Neural cell (in vitro differentiated cells): ENCODE measurements around the gene TESMIN. TPM values are rescaled to one million over a fixed set of nuclear protein-coding genes. Genes with fewer than 3 reads are reported as not detected.

Experiments used
- H2AFZ ChIP-seq: fragments of 200-600, 300-800 bp; sonication (generic), shearing (Covaris generic); 2 replicates; pipeline ENCODE4 v1.6.0; 2014; ENCODE audit warnings: low read depth, mild to moderate bottlenecking, antibody characterized with exemption, low read length, moderate library complexity
- H3F3A ChIP-seq: fragments of 200-600 bp; shearing (Covaris generic); 2 replicates; pipeline ENCODE4 v1.6.1; 2016; ENCODE audit warnings: mild to moderate bottlenecking, moderate library complexity, mixed read lengths, antibody characterized with exemption, low read length; ENCODE audit not compliant: insufficient read depth, poor library complexity, severe bottlenecking
- H3K27ac ChIP-seq: fragments of 200-600, 300-800 bp; sonication (generic), shearing (Covaris generic); 2 replicates; pipeline ENCODE4 v1.5.1; 2014; ENCODE audit warnings: mild to moderate bottlenecking, low read length, moderate library complexity
- H3K27me3 ChIP-seq: fragments of 300-800, 200-600 bp; sonication (generic), shearing (Covaris generic); 2 replicates; pipeline ENCODE4 v1.6.0; 2014; ENCODE audit warnings: mild to moderate bottlenecking, low read depth, low read length, moderate library complexity; ENCODE audit not compliant: insufficient read depth
- H3K36me3 ChIP-seq: fragments of 300-800, 200-600 bp; sonication (generic), shearing (Covaris generic); 2 replicates; pipeline ENCODE4 v1.5.1; 2014; ENCODE audit warnings: mild to moderate bottlenecking, antibody characterized with exemption, low read length, moderate library complexity; ENCODE audit not compliant: insufficient read depth
- H3K4me2 ChIP-seq: fragments of 300-800, 200-600 bp; sonication (generic), shearing (Covaris generic); 2 replicates; pipeline ENCODE4 v1.6.0; 2014; ENCODE audit warnings: mild to moderate bottlenecking, low read length
- H3K4me3 ChIP-seq: fragments of 300-800, 200-600 bp; sonication (generic), shearing (Covaris generic); 2 replicates; pipeline ENCODE4 v1.5.1; 2014; ENCODE audit warnings: mild to moderate bottlenecking, low read length, moderate library complexity
- H3K79me2 ChIP-seq: fragments of 200-600 bp; shearing (Covaris generic); replicated peaks from 2 replicates; pipeline ENCODE4 v1.6.0; 2014; ENCODE audit warnings: mild to moderate bottlenecking, low read length, moderate library complexity; ENCODE audit not compliant: insufficient read depth
- H3K9ac ChIP-seq: fragments of 300-800, 200-600 bp; sonication (generic), shearing (Covaris generic); 2 replicates; pipeline ENCODE4 v1.6.1; 2016; ENCODE audit warnings: mild to moderate bottlenecking, low read length, mixed read lengths
- H3K9me2 ChIP-seq: fragments of 200-600 bp; shearing (Covaris generic); 2 replicates; pipeline ENCODE4 v1.6.1; 2016; ENCODE audit warnings: mild to moderate bottlenecking, low read length, mixed read lengths; ENCODE audit not compliant: insufficient read depth
- H3K9me3 ChIP-seq: fragments of 200-600, 300-800 bp; sonication (generic), shearing (Covaris generic); 2 replicates; pipeline ENCODE4 v1.6.1; 2016; ENCODE audit warnings: mild to moderate bottlenecking, mixed run types, low read length, moderate library complexity, mixed read lengths
- H4K20me1 ChIP-seq: fragments of 200-600 bp; shearing (Covaris generic); 2 replicates; pipeline ENCODE4 v1.6.1; 2016; ENCODE audit warnings: mild to moderate bottlenecking, mixed run types; ENCODE audit not compliant: insufficient read depth
- EP300 ChIP-seq: fragments of 450-650 bp; conservative IDR thresholded peaks from 2 replicates; pipeline ENCODE4 v1.6.1; 2014; ENCODE audit warnings: antibody characterized with exemption, mild to moderate bottlenecking, moderate library complexity; ENCODE audit not compliant: poor library complexity, severe bottlenecking
- EZH2 ChIP-seq: fragments of 200-600, 300-800 bp; shearing (Covaris generic), sonication (generic); IDR thresholded peaks from 2 replicates; pipeline ENCODE4 v1.6.1; 2014; ENCODE audit warnings: antibody characterized with exemption, low read length, borderline replicate concordance, mild to moderate bottlenecking; ENCODE audit not compliant: insufficient read depth, poor library complexity, severe bottlenecking
- MXI1 ChIP-seq: fragments of 450-650 bp; conservative IDR thresholded peaks from 2 replicates; pipeline ENCODE4 v1.6.1; 2014; ENCODE audit warnings: antibody characterized with exemption, mild to moderate bottlenecking; ENCODE audit not compliant: poor library complexity, severe bottlenecking
- POLR2AphosphoS5 ChIP-seq: IDR thresholded peaks from 2 replicates; pipeline ENCODE4 v1.6.1; 2012
- RAD21 ChIP-seq: fragments of 450-650 bp; conservative IDR thresholded peaks from 2 replicates; pipeline ENCODE4 v1.6.1; 2014; ENCODE audit warnings: antibody characterized with exemption, mild to moderate bottlenecking, moderate library complexity
- SMC3 ChIP-seq: fragments of 450-650 bp; conservative IDR thresholded peaks from 2 replicates; pipeline ENCODE4 v1.6.1; 2014; ENCODE audit warnings: antibody characterized with exemption, mild to moderate bottlenecking, moderate library complexity; ENCODE audit not compliant: poor library complexity
- TAF1 ChIP-seq: IDR thresholded peaks from 2 replicates; pipeline ENCODE4 v1.6.1; 2012; ENCODE audit warnings: low read depth
- polyA plus RNA-seq: library from polyadenylated mRNA; depleted of rRNA; stranded (reverse); fragments of >200 nt; gene quantifications from 2 replicates; pipeline ENCODE4 v1.2.3, GENCODE V29; 2014
- TF ChIP-seq, protein P1 (sequence below): IDR thresholded peaks from 2 replicates; pipeline ENCODE4 v1.6.1; 2012; ENCODE audit warnings: borderline replicate concordance
- TF ChIP-seq, protein P2 (sequence below): fragments of 450-650 bp; IDR thresholded peaks from 2 replicates; pipeline ENCODE4 v1.5.1; 2014; ENCODE audit warnings: antibody characterized with exemption, mild to moderate bottlenecking, moderate library complexity; ENCODE audit not compliant: poor library complexity, severe bottlenecking

TESMIN gene
- polyA plus RNA-seq, 1 donor from 2014 or later: not detected

DNA sequence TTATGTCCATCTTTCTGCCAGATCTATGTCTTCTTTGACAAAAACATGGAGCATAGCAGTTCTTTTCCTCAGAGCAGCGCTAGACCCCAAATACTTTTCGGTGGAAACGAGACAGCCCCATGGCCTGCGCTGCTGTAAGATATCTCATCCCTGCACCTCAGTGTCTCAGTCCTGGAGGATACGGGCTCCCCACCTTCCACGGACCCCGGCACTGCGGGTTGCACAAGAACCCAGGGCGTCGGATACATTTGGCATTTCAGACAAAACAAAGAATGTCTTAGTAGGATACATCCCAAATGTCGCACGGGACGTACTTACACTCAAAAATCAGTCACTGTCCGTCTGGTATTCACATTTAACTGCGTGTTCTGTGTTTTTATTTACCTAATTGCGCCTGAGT lies 76.9 kb downstream of the TESMIN start:
- peak overlapping the region; percentile 17 for H3K27ac ChIP-seq

DNA sequence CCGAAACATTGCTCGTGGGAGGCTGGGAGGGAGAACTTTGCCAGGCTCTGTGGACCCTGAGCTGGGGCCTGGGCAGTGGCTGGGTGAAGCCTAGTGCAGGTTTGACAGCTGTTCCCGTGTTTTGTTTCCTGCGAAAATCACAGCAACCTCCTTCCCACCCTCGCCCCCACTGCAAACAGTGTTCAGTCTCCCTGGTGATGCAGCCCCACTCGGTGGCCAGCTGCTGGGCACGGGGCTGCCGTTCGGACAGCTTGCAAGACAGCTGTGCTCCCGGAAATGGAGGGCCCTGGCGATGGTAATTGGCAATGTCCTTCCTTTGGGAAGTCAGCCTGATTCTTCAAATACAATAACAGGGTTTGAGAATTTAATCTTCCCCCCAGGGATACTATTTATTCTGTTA lies 77.3 kb downstream of the TESMIN start:
- no peak overlapping the region for H2AFZ ChIP-seq
- no peaks in the 10 kb centered on the region for H3K79me2 ChIP-seq
- no peaks in the 10 kb centered on the region for H3F3A ChIP-seq
- H3K9me3 ChIP-seq: no peaks in the 10 kb centered on the region
- H3K27me3 ChIP-seq: no peaks in the 10 kb centered on the region
- no peak overlapping the region for H3K4me2 ChIP-seq
- no peaks in the 10 kb centered on the region for H4K20me1 ChIP-seq
- H3K4me3 ChIP-seq: peak overlapping the region; percentile 31
- no peak overlapping the region for H3K9ac ChIP-seq
- TF ChIP-seq POLR2AphosphoS5 (no peak), RAD21 (no peak), SMC3 (no peak), TAF1 (no peak), EZH2 (no peak), EP300 (no peak), MXI1 (no peak)
- TF ChIP-seq, protein P1, sequence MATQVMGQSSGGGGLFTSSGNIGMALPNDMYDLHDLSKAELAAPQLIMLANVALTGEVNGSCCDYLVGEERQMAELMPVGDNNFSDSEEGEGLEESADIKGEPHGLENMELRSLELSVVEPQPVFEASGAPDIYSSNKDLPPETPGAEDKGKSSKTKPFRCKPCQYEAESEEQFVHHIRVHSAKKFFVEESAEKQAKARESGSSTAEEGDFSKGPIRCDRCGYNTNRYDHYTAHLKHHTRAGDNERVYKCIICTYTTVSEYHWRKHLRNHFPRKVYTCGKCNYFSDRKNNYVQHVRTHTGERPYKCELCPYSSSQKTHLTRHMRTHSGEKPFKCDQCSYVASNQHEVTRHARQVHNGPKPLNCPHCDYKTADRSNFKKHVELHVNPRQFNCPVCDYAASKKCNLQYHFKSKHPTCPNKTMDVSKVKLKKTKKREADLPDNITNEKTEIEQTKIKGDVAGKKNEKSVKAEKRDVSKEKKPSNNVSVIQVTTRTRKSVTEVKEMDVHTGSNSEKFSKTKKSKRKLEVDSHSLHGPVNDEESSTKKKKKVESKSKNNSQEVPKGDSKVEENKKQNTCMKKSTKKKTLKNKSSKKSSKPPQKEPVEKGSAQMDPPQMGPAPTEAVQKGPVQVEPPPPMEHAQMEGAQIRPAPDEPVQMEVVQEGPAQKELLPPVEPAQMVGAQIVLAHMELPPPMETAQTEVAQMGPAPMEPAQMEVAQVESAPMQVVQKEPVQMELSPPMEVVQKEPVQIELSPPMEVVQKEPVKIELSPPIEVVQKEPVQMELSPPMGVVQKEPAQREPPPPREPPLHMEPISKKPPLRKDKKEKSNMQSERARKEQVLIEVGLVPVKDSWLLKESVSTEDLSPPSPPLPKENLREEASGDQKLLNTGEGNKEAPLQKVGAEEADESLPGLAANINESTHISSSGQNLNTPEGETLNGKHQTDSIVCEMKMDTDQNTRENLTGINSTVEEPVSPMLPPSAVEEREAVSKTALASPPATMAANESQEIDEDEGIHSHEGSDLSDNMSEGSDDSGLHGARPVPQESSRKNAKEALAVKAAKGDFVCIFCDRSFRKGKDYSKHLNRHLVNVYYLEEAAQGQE: no peak
- TF ChIP-seq, protein P2, sequence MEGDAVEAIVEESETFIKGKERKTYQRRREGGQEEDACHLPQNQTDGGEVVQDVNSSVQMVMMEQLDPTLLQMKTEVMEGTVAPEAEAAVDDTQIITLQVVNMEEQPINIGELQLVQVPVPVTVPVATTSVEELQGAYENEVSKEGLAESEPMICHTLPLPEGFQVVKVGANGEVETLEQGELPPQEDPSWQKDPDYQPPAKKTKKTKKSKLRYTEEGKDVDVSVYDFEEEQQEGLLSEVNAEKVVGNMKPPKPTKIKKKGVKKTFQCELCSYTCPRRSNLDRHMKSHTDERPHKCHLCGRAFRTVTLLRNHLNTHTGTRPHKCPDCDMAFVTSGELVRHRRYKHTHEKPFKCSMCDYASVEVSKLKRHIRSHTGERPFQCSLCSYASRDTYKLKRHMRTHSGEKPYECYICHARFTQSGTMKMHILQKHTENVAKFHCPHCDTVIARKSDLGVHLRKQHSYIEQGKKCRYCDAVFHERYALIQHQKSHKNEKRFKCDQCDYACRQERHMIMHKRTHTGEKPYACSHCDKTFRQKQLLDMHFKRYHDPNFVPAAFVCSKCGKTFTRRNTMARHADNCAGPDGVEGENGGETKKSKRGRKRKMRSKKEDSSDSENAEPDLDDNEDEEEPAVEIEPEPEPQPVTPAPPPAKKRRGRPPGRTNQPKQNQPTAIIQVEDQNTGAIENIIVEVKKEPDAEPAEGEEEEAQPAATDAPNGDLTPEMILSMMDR: no peak
- H3K27ac ChIP-seq: peak overlapping the region; percentile 47
- H3K9me2 ChIP-seq: no peaks in the 10 kb centered on the region
- H3K36me3 ChIP-seq: no peaks in the 10 kb centered on the region

More for the DNA sequence above, 76.9 kb downstream of the TESMIN start:
- TF ChIP-seq, protein P1: no peak
- TF ChIP-seq, protein P2: no peak
- TF ChIP-seq MXI1: no peak
- no peak for TF ChIP-seq TAF1
- TF ChIP-seq SMC3: no peak
- TF ChIP-seq EZH2: no peak
- no peak for TF ChIP-seq EP300
- TF ChIP-seq POLR2AphosphoS5: no peak
- Histone ChIP-seq H3K9me3 (no peaks in the 10 kb centered on the region), H3K79me2 (no peaks in the 10 kb centered on the region), H3K9ac (no peak overlapping the region), H2AFZ (no peak overlapping the region), H3K9me2 (no peaks in the 10 kb centered on the region), H4K20me1 (no peaks in the 10 kb centered on the region), H3K36me3 (no peaks in the 10 kb centered on the region), H3K4me2 (no peak overlapping the region), H3K27me3 (no peaks in the 10 kb centered on the region), H3F3A (no peaks in the 10 kb centered on the region), H3K4me3 (peak overlapping the region; percentile 31)
